Measurements from ENCODE around the gene ST6GALNAC5.

ST6GALNAC5 gene

DNA sequence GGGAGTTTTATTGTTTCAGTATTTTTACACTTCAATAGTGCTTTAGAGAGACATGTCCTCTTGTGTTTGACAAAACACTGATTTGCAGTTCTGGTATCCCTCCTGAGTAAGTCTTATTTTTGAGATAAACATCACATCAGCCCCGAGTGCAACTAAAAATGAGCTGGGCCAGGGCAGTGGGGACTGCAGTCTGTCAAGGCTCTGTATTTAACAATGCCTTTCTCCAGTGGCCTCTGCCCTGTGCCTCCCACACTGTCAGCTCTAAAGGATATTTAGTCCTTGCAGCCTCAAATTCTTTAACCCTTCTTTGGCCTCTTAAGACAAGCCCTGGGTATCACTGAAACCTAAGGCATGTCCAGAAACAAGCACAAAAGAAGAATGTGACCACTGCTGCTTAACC is 160.6 kb downstream of the ST6GALNAC5 start:
- TF ChIP-seq, protein P1, sequence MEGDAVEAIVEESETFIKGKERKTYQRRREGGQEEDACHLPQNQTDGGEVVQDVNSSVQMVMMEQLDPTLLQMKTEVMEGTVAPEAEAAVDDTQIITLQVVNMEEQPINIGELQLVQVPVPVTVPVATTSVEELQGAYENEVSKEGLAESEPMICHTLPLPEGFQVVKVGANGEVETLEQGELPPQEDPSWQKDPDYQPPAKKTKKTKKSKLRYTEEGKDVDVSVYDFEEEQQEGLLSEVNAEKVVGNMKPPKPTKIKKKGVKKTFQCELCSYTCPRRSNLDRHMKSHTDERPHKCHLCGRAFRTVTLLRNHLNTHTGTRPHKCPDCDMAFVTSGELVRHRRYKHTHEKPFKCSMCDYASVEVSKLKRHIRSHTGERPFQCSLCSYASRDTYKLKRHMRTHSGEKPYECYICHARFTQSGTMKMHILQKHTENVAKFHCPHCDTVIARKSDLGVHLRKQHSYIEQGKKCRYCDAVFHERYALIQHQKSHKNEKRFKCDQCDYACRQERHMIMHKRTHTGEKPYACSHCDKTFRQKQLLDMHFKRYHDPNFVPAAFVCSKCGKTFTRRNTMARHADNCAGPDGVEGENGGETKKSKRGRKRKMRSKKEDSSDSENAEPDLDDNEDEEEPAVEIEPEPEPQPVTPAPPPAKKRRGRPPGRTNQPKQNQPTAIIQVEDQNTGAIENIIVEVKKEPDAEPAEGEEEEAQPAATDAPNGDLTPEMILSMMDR (IDR thresholded peaks at IDR 0.05), result no peak
- intact Hi-C loops (cut with DNase I; ENCODE audit: low total_unique reads), result no loop called here
- Histone ChIP-seq H3K27me3 (no peaks in the 10 kb centered on the region), H3K36me3 (no peaks in the 10 kb centered on the region), H3K9me3 (no peaks in the 10 kb centered on the region), H3K4me1 (no peaks in the 10 kb centered on the region), H3K27ac (no peak overlapping the region), H3K4me3 (no peak overlapping the region)
- DNase-seq, result no peak

DNA sequence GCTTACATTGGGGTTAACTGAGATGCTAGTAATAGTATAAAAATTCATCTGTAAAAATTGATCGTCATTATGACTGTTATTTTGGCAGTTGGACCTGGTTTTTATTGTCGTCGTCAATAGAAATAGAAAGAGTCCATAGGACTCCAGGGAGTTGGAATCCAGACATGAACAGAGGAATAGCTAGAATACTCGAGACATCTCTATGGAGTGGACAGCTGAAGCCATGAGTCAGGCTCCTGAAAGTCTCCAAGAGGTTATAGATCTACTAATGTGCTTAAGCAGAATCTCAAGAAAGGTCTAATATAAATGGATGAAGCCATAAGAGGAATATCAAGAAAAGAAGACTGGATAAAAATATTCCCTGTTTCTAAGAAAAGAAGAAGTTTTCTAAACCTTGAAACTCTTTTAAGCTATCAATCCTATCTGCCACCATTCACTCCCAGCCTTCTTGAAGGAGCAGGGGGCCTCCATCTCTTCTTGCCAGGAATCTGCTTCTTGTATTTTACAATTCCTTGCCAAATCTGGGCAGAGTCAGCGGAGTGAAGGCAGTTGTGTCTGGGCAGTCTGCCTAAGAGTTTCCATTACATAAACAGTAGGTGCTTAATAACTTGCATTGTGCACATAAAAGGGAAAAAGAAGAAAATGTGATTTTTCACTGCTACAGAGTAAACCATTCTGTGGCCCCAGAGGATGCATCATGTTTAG is 163.3 kb downstream of the ST6GALNAC5 start:
- H3K9me3 ChIP-seq, result no peaks in the 10 kb centered on the region
- no peaks in the 10 kb centered on the region for H3K36me3 ChIP-seq
- no peaks in the 10 kb centered on the region for H3K4me1 ChIP-seq
- H3K27me3 ChIP-seq, result no peaks in the 10 kb centered on the region
- no peak overlapping the region for H3K4me3 ChIP-seq
- H3K27ac ChIP-seq, result no peak overlapping the region
- intact Hi-C loops (cut with DNase I; ENCODE audit: low total_unique reads), result no loop called here
- no peak for DNase-seq
- TF ChIP-seq, protein P1 (IDR thresholded peaks at IDR 0.05), result no peak

DNA sequence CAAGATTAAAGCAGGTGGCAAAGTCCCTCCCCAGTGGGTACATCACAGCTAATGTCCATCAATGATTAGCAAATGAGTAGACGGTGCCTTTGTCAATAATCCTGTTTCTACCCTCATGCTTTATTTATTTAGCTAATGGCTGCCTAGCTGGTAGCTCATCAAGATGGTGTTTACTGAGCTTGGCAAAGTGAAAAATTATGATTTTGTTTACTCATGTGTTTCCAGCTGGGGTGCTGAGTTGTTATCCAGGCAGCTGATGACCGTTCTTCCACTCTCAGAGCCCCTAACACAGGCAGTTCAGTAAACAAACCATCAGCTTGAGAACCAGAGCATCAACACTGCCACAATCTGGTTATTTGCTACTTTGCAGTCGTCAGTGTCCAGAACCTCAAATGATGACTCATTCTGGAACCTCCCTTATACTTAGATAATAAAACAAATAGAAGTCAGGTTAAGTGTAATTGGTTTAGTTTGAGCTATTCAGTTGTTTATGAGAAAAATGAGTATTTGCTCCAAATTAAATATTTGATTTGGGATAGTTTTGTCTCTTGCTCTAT is 163.9 kb downstream of the ST6GALNAC5 start:
- DNase-seq, result no peak
- intact Hi-C loops (cut with DNase I; ENCODE audit: low total_unique reads), result no loop called here
- no peak overlapping the region for H3K27ac ChIP-seq

GRCh38 chr1:77036560-77036959 is 169.3 kb downstream of the ST6GALNAC5 start:
- Histone ChIP-seq H3K27me3 (no peaks in the 10 kb centered on the region), H3K4me1 (no peaks in the 10 kb centered on the region), H3K27ac (no peak overlapping the region), H3K4me3 (no peak overlapping the region), H3K9me3 (no peaks in the 10 kb centered on the region), H3K36me3 (no peaks in the 10 kb centered on the region)
- TF ChIP-seq, protein P1 (IDR thresholded peaks at IDR 0.05), result no peak
- no peak for DNase-seq
- intact Hi-C loops (cut with DNase I; ENCODE audit: low total_unique reads), result no loop called here

More for the DNA sequence above, 163.9 kb downstream of the ST6GALNAC5 start:
- H3K36me3 ChIP-seq, result no peaks in the 10 kb centered on the region
- no peak overlapping the region for H3K4me3 ChIP-seq
- H3K27me3 ChIP-seq, result no peaks in the 10 kb centered on the region
- no peaks in the 10 kb centered on the region for H3K9me3 ChIP-seq
- no peaks in the 10 kb centered on the region for H3K4me1 ChIP-seq
- TF ChIP-seq, protein P1 (IDR thresholded peaks at IDR 0.05), result no peak

DNA sequence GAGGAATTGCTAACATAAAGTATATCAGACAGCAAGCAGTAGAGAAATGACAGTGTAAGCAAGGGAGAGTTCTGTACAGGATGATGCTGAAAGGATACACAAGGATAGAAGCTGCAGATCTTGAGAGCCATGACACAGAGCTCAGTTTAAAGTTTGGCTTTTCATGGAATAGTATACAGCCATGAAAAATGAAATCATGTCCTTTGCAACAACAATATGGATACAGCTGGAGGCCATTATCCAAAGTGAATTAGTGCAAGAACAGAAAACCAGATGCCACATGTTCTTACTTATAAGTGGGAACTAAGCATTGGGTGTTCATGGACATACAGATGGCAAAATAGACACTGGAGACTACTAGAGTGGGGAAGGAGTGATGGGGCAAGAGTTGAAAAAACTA is 169.8 kb downstream of the ST6GALNAC5 start:
- H3K4me1 ChIP-seq, result no peaks in the 10 kb centered on the region
- no peaks in the 10 kb centered on the region for H3K36me3 ChIP-seq
- TF ChIP-seq, protein P1 (IDR thresholded peaks at IDR 0.05), result no peak
- intact Hi-C loops (cut with DNase I; ENCODE audit: low total_unique reads), result no loop called here
- DNase-seq, result no peak
- H3K9me3 ChIP-seq, result no peaks in the 10 kb centered on the region
- no peak overlapping the region for H3K27ac ChIP-seq
- no peak overlapping the region for H3K4me3 ChIP-seq
- no peaks in the 10 kb centered on the region for H3K27me3 ChIP-seq

Measured in tibial artery (tissue), 4 donors.